Endothelial cell of umbilical vein (primary cell): ENCODE results near the gene SH3BP5L. TPM values are rescaled to one million over a fixed set of nuclear protein-coding genes. Genes with fewer than 3 reads are reported as not detected.

ENCODE experiments used
- BruUV-seq: library from RNA; stranded (reverse); fragments of 400-500 nt; replicated peaks from 2 replicates; lab custom pipeline; 2021; lab: Mats Ljungman, UMichigan
- CTCF ChIA-PET: fragments of 300-600, 350-600 bp; sonication (Branson Sonifier 250); formaldehyde crosslinking; loops from one replicate; lab custom pipeline; 2021; ENCODE audit warnings: antibody characterized with exemption, inconsistent platforms; lab: Charles Lee
- POLR2A ChIA-PET: fragments of 300-600, 350-600 bp; sonication (Branson Sonifier 250); formaldehyde crosslinking; loops from one replicate; lab custom pipeline; 2021; ENCODE audit warnings: antibody characterized with exemption, inconsistent platforms; lab: Charles Lee
- DNase-seq: peaks from one replicate; pipeline ENCODE4 v3.0.0-alpha.2; 2011; ENCODE audit warnings: low read depth, low spot score
- FAIRE-seq: peaks from 2 replicates; lab custom pipeline; 2011; peaks lifted over from hg19 to GRCh38; lab: Jason Lieb, UNC
- H2AFZ ChIP-seq: 2 replicates; pipeline ENCODE4 v1.6.0; 2012; ENCODE audit warnings: low read depth, low read length, control low read depth, inconsistent platforms
- H3K27ac ChIP-seq: 2 replicates; pipeline ENCODE4 v1.5.1; 2011; ENCODE audit warnings: low read depth, mild to moderate bottlenecking, control low read depth, low read length, moderate library complexity; ENCODE audit not compliant: insufficient read depth
- H3K27me3 ChIP-seq, 2 experiments: 2 replicates each; pipeline versions ENCODE4 v1.6.0 to v1.6.1; 2011; ENCODE audit warnings: low read length in 2 of 2, mixed read lengths in 1 of 2; ENCODE audit not compliant: control insufficient read depth in 2 of 2, insufficient read depth in 2 of 2
- H3K36me3 ChIP-seq, 2 experiments: 2 replicates in 1 of 2; 3 replicates in 1 of 2; pipeline ENCODE4 v1.5.1; 2011; ENCODE audit warnings: low read length in 2 of 2, mild to moderate bottlenecking in 1 of 2, moderate library complexity in 1 of 2; ENCODE audit not compliant: control insufficient read depth in 2 of 2, insufficient read depth in 2 of 2; ENCODE audit errors: extremely low read depth in 1 of 2
- H3K4me1 ChIP-seq: 3 replicates; pipeline ENCODE4 v1.5.1; 2011; ENCODE audit warnings: mild to moderate bottlenecking, low read length; ENCODE audit not compliant: control insufficient read depth, insufficient read depth; ENCODE audit errors: extremely low read depth
- H3K4me2 ChIP-seq: 2 replicates; pipeline ENCODE4 v1.6.1; 2011; ENCODE audit warnings: low read length, control low read depth, mixed read lengths; ENCODE audit not compliant: insufficient read depth
- H3K4me3 ChIP-seq, 3 experiments: fragments of 200-600 bp in 1 of 3; sonication (generic), shearing (Covaris generic) in 1 of 3; replicated peaks in 1 of 3; 2 replicates each; pipeline ENCODE4 v1.5.1; 2011 to 2016; ENCODE audit warnings: control low read depth in 3 of 3, low read length in 3 of 3, mild to moderate bottlenecking in 2 of 3, inconsistent platforms in 1 of 3, low read depth in 1 of 3, moderate library complexity in 1 of 3; ENCODE audit not compliant: insufficient read depth in 1 of 3
- H3K79me2 ChIP-seq: 2 replicates; pipeline ENCODE4 v1.6.0; 2012; ENCODE audit warnings: low read length, inconsistent platforms; ENCODE audit not compliant: control insufficient read depth, insufficient read depth
- H3K9ac ChIP-seq: replicated peaks from 2 replicates; pipeline ENCODE3; 2011; ENCODE audit warnings: low read length, control low read depth; ENCODE audit not compliant: insufficient read depth; ENCODE audit errors: extremely low read depth
- H3K9me1 ChIP-seq: replicated peaks from 3 replicates; pipeline ENCODE4 v1.6.0; 2011; ENCODE audit warnings: mild to moderate bottlenecking, low read length; ENCODE audit not compliant: control insufficient read depth, insufficient read depth; ENCODE audit errors: extremely low read depth
- H3K9me3 ChIP-seq: replicated peaks from 2 replicates; pipeline ENCODE4 v1.5.1; 2012; ENCODE audit warnings: low read length, inconsistent platforms; ENCODE audit not compliant: control insufficient read depth, insufficient read depth
- H4K20me1 ChIP-seq: replicated peaks from 2 replicates; pipeline ENCODE3; 2011; ENCODE audit warnings: mild to moderate bottlenecking, low read length; ENCODE audit not compliant: control insufficient read depth, insufficient read depth; ENCODE audit errors: extremely low read depth
- CTCF ChIP-seq, 2 donors: IDR thresholded peaks; 1 replicate in 1 of 2; 2 replicates in 1 of 2; pipeline ENCODE4 v1.5.1; 2011; ENCODE audit warnings: low read length in 2 of 2, mild to moderate bottlenecking in 2 of 2, moderate library complexity in 2 of 2, control low read depth in 1 of 2, inconsistent platforms in 1 of 2, low read depth in 1 of 2; ENCODE audit not compliant: insufficient read depth in 1 of 2; ENCODE audit errors: extremely low read depth in 1 of 2
- FOS ChIP-seq: IDR thresholded peaks from 2 replicates; pipeline ENCODE4 v1.6.1; 2011; ENCODE audit warnings: mild to moderate bottlenecking, low read length, moderate library complexity, borderline replicate concordance; ENCODE audit not compliant: insufficient read depth
- GATA2 ChIP-seq: IDR thresholded peaks from 2 replicates; pipeline ENCODE4 v1.7.0; 2011; ENCODE audit warnings: low read depth, mild to moderate bottlenecking, moderate library complexity, mixed read lengths, low read length; ENCODE audit not compliant: insufficient read length, insufficient read depth
- MAX ChIP-seq: IDR thresholded peaks from 2 replicates; pipeline ENCODE4 v1.6.1; 2011; ENCODE audit not compliant: insufficient read depth, insufficient read length
- POLR2A ChIP-seq: IDR thresholded peaks from 2 replicates; pipeline ENCODE4 v1.6.1; 2012; ENCODE audit warnings: low read depth, mild to moderate bottlenecking, control low read depth, low read length
- dilution Hi-C: fragments of 300-500 bp; cut with MboI; formaldehyde crosslinking; loops from one replicate; pipeline ENCODE4 v1.15.0; 2019; ENCODE audit warnings: low sequenced_read_pairs; ENCODE audit not compliant: extremely low pct_ligation_motif_present
- intact Hi-C: fragments of 100-400 bp; cut with micrococcal nuclease; formaldehyde crosslinking; loops from one replicate; pipeline ENCODE4 v1.10.0; 2022
- polyA plus RNA-seq, 4 experiments: library from polyadenylated mRNA; depleted of rRNA in 3 of 4; stranded (reverse) in 3 of 4; unstranded in 1 of 4; fragments of >200 nt; gene quantifications; 2 replicates each; pipeline versions ENCODE4 v1.2.1 to v1.2.3, GENCODE V29; 2011 to 2012; ENCODE audit warnings: missing spikeins in 1 of 4
- total RNA-seq: library from RNA; stranded (reverse); gene quantifications from 2 replicates; pipeline ENCODE4 v1.2.3, GENCODE V29; 2021

SH3BP5L gene
- total and polyA plus RNA-seq, 2 donors (not counting 3 experiments of a cell fraction or from before 2014, with no cell fraction given), result 24.7 TPM

DNA sequence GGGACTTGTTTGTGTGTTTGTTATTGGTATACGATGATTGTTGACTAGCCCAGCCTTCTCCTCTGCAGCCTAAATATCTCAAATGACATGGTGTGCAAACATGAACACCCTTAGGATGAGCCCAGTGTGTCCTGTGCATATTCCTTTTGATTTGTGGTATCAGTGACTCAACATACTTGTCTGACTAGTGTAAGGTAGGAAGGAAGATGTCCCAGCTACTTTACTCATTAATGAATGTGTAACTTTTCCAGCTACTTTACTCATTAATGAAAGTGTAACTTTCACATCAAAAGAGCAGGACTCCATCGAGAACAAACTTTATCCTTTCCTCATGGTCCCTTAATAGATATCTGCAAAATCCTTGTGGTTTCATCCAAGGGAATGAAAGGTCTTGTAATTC is 35.9 kb upstream of the SH3BP5L start:
- ChIA-PET POLR2A (no interaction called here), CTCF (no interaction called here)

More for the DNA sequence above, 35.9 kb upstream of the SH3BP5L start:
- Histone ChIP-seq H4K20me1 (no peaks in the 10 kb centered on the region), H3K27ac (no peak overlapping the region), H3K4me3 (no peak overlapping the region), H2AFZ (no peak overlapping the region), H3K9me1 (no peaks in the 10 kb centered on the region), H3K9me3 (no peaks in the 10 kb centered on the region), H3K4me2 (no peak overlapping the region), H3K9ac (no peak overlapping the region), H3K4me1 (peaks cover 23% of the 10 kb centered on the region), H3K36me3 (no peaks in the 10 kb centered on the region), H3K27me3 (peaks cover 2 to 4% of the 10 kb centered on the region in 2 experiments), H3K79me2 (peaks cover 10% of the 10 kb centered on the region)
- FAIRE-seq (no peak), DNase-seq (no peak)
- no TSS peak for BruUV-seq
- TF ChIP-seq MAX (no peak), FOS (no peak), CTCF (IDR thresholded peaks at IDR 0.05; ENCODE audit: extremely low read depth in 1 of 2, insufficient read depth in 1 of 2, low read depth in 1 of 2, low read length in 2 of 2) (no peak), GATA2 (no peak), POLR2A (no peak)
- intact Hi-C loops, result no loop called here
- dilution Hi-C loops, result no loop called here
